GM19193 (cell line): ENCODE results near the gene AKT1S1.

Source experiments
- POLR2A ChIP-seq: IDR thresholded peaks from 4 replicates; pipeline ENCODE4 v1.6.1; 2011; ENCODE audit not compliant: insufficient read depth, insufficient read length; ENCODE audit errors: extremely low read depth

Gene AKT1S1

GRCh38 chr19:49890349-49891311 lies 13.5 kb upstream of the AKT1S1 start:
- TF ChIP-seq POLR2A, result peak; percentile 10

DNA sequence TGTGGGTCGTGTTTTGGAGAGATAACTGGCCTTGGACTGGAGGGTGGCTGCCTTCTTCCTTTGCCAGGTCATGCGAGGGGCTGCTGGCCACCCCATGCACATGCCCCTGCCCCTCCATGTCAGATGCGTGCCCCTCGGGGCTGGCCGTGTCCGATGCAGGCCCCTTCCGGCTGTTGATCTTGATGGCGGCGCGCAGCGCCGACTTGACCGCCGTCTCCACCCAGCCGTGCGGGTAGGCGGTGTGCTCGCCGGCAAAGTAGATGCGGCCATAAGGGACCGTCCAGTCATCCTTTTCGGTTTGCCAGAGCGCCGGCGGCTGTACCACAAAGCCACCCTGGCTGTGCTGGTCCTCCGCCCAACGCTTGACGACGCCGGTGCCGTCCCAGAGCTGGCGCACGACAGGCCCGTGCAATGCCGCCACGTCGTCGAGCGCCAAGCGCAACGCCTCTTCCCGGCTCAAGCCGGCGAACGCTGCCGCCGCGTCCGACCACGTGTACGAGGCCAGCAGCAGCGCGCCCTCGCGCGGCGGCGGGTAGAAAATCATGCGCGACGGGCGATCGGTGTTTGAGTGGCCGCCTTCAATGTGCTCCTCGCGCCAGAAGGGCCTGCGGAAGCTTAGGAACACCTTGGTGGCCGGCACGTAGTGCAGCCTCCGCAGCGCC lies 12.7 kb upstream of the AKT1S1 start:
- peak; percentile 43 for TF ChIP-seq POLR2A

DNA sequence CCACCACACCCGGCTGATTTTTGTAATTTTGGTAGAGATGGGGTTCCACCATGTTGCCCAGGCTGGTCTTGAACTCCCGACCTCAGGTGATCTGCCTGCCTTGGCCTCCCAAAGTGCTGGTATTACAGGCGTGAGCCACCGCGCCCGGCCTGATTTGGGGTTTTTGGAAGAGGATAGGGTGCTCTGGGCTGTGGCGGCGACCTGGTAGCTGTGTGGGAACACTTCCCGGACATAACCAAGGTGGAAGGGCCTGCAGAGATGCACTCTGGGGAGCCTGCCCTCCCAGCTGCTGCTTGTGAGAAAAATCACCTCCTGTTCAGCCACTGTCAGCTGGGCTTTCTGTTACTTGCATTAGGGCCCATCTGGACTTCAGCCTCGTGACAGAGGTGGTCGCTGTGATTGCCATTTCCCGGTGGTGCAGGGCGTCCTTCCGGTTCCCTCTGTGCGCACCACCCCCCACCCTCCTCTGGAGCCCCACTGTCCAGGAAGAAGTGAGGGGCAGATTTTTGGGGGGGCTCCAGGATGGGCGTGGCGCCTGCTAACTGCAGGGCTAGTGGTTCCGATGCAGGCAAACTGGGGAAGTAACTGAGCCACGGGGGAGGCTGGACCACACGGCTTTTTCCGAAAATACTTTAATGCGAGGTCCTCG lies 12.0 kb upstream of the AKT1S1 start:
- no peak for TF ChIP-seq POLR2A

- peak; percentile 36 for TF ChIP-seq POLR2A
Measured at GRCh38 chr19:49888510-49888824, 11.3 kb upstream of the AKT1S1 start.

- no peak for TF ChIP-seq POLR2A
Measured at GRCh38 chr19:49887665-49888509, 10.7 kb upstream of the AKT1S1 start.

DNA sequence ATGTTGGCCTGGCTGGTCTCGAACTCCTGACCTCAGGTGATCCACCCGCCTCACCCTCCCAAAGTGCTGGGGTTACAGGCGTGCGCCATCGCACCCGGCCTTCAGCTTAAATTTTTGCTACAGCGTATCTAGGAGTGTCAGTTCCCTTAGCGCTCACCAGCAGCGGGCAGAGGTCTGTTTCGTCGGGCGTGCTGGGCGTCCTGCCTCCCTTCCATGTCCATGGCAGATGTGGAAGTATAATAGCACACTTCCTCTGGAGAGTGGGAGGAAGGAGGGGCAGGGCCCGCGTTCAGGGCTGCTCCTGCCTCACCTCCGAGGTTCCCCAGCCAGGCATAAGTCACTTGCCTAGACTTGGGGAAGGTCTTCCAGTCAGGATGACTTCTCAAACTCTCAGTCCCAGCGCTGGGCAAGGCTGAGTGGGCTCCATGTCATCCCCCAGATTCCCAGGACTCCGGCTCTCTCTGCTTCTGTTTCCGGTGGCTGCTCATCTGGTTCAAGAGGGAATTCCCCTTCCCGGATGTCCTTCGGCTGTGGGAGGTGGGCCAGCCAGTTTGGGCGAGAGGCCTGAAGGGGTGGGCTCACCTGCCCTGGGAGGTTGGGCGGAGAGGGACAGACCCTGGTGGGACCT lies 10.0 kb upstream of the AKT1S1 start:
- TF ChIP-seq POLR2A, result no peak

DNA sequence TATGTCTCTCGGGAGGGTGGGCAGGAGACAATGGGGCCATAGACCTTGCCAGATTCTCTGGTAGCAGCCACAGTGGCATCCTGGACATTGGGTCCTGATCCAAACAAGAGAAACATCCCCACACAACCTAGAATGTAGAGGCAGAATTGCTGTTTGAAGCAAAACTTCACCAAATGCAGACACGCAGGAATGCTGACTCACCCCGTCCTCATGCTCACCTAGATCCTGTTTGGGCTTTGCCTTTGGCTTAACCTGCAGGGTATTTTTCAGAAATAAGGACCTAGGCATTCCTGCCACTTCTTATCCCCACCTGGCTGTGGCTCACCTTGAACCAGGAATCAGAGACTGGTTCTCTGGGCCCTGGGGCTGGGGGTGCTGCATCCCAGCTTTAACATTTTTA lies 7.6 kb upstream of the AKT1S1 start:
- no peak for TF ChIP-seq POLR2A

GRCh38 chr19:49884109-49884508 lies 7.0 kb upstream of the AKT1S1 start:
- no peak for TF ChIP-seq POLR2A

GRCh38 chr19:49883094-49883493 lies 5.9 kb upstream of the AKT1S1 start:
- no peak for TF ChIP-seq POLR2A

DNA sequence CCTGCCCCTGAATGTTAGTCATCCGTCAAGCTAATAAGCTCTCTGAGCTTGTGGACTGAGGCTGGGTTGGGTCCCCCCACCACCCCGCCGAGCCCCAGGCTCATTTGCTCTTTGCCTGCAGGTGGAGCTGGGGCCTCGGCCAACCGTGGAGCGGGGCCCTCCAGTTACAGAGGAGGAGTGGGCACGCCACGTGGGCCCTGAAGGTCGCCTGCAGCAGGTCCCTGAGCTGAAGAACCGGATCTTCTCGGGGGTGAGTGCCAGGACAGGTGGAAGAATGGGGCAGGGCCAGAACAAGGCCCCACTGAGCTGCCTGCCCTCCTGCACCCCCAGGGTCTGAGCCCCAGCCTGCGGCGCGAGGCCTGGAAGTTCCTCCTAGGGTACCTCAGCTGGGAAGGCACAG lies 5.5 kb upstream of the AKT1S1 start:
- TF ChIP-seq POLR2A, result no peak

DNA sequence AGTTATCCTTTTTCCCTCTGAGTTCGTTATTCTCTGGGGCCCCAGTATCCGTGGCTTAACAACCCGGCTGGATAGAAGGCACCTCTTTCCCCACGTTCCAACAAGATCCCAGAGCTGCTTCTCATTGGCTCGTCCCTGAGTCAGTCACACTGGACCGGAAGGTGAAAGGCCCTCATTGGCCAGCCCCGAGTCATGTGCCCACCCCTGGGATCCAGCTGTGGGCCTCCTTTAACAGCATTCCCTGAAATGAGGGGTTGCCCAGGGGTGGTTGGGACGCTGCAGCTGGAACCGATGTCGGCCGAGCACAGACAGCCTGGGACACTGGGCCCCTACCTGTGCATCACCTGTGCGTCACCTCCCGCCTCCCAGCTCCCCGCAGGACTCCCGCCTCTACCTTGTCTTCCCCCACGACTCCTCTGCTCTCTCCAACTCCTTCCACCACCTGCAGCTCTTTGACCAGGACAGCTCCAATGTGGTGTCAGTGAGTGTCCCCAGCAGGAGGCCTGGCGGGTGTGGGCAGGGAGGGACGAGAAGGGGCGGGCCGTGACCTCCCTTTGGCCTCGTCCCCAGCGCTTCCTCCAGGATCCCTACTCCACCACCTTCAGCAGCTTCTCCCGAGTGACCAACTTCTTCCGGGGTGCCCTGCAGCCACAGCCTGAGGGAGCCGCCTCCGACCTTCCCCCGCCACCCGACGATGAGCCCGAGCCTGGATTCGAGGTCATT lies 4.7 kb upstream of the AKT1S1 start:
- peak; percentile 27 for TF ChIP-seq POLR2A

DNA sequence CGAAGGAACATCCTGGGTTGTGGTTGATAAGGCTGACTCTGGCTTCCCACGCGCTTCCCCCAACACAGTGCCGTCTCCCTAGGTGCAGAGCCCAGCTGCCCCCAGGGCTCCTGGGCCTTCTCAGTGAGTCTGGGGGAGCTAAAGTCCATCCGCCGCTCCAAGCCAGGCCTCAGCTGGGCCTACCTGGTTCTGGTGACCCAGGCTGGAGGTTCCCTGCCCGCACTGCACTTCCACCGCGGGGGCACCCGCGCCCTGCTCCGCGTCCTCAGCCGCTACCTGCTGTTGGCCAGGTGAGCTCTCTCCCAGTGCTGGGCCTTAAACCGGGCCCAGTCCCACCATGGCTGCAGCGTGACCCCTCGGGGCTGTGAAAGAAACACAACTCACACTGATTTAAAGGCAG lies 4.0 kb upstream of the AKT1S1 start:
- TF ChIP-seq POLR2A, result no peak

DNA sequence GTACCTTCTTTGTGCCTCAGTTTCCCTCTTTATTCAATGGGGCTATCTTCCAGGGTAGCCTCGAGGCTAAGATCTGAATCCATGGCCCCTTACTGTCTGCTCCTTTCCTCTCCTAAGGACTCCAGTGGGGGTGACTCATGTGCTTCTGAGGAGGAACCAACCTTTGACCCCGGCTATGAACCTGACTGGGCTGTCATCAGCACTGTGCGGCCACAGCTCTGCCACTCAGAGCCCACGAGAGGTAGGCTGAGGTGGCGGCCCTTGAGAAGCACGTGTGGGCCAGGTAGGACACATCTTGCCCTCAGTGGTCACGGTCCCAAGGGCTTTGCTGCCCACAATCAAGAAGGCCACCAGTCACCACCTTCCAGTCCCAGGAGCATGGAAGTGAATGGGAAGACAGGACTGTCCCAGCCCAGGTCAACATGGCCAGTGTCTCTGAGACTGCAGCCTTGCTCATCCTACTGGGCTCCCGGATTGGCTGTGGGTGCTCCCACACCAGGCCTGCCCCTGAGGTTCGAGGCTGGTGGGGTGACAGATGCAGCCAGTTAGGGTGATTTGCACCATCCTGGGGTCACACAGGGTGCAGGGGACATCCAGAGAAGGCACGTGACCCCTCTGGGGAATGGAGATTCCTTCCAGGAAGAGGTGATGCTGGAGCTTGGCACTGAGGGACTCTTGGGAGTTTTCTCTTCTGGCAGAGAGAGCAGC lies 3.2 kb upstream of the AKT1S1 start:
- TF ChIP-seq POLR2A, result no peak
